Trophoblast cell (in vitro differentiated cells and primary cell): ENCODE results near the gene RALGDS.

ENCODE experiments used
- DNase-seq, 2 donors: peaks; one replicate each; pipeline ENCODE4 v3.0.0-alpha.2; 2016
- H2AFZ ChIP-seq: 2 replicates; pipeline ENCODE4 v1.6.1; 2013; ENCODE audit warnings: low read length, moderate library complexity, mild to moderate bottlenecking; ENCODE audit not compliant: insufficient read depth, poor library complexity
- H2AK5ac ChIP-seq: 2 replicates; pipeline ENCODE4 v1.6.1; 2013; ENCODE audit warnings: mild to moderate bottlenecking, low read length
- H2BK120ac ChIP-seq: 2 replicates; pipeline ENCODE4 v1.6.1; 2013; ENCODE audit warnings: low read length, mild to moderate bottlenecking, moderate library complexity; ENCODE audit not compliant: insufficient read depth, poor library complexity
- H2BK12ac ChIP-seq: 2 replicates; pipeline ENCODE4 v1.6.1; 2013; ENCODE audit warnings: mild to moderate bottlenecking, low read length, moderate library complexity
- H2BK5ac ChIP-seq: 2 replicates; pipeline ENCODE4 v1.6.1; 2013; ENCODE audit warnings: low read length, low read depth, moderate library complexity, mild to moderate bottlenecking; ENCODE audit not compliant: poor library complexity
- H3K14ac ChIP-seq: 2 replicates; pipeline ENCODE4 v1.6.1; 2013; ENCODE audit warnings: mild to moderate bottlenecking, low read length
- H3K18ac ChIP-seq: 2 replicates; pipeline ENCODE4 v1.6.1; 2013; ENCODE audit warnings: mild to moderate bottlenecking, low read length
- H3K23ac ChIP-seq: 2 replicates; pipeline ENCODE4 v1.6.1; 2013; ENCODE audit warnings: low read length
- H3K27ac ChIP-seq: 2 replicates; pipeline ENCODE4 v1.5.1; 2013; ENCODE audit warnings: low read depth, mild to moderate bottlenecking, inconsistent platforms, low read length, moderate library complexity
- H3K27me3 ChIP-seq: 2 replicates; pipeline ENCODE4 v1.6.1; 2013; ENCODE audit warnings: inconsistent platforms, mild to moderate bottlenecking, low read length, moderate library complexity; ENCODE audit not compliant: insufficient read depth
- H3K36me3 ChIP-seq, 2 experiments: 1 replicate in 1 of 2; 2 replicates in 1 of 2; pipeline ENCODE4 v1.6.1; 2013; ENCODE audit warnings: low read length in 2 of 2, mild to moderate bottlenecking in 2 of 2, moderate library complexity in 1 of 2; ENCODE audit not compliant: insufficient read depth in 2 of 2, control insufficient read depth in 1 of 2
- H3K4ac ChIP-seq: 2 replicates; pipeline ENCODE4 v1.6.1; 2013; ENCODE audit warnings: low read depth, mild to moderate bottlenecking, low read length, moderate library complexity
- H3K4me1 ChIP-seq, 2 experiments: 1 replicate in 1 of 2; 2 replicates in 1 of 2; pipeline ENCODE4 v1.6.1; 2013; ENCODE audit warnings: low read length in 2 of 2, mild to moderate bottlenecking in 2 of 2, moderate library complexity in 1 of 2; ENCODE audit not compliant: insufficient read depth in 2 of 2, control insufficient read depth in 1 of 2
- H3K4me2 ChIP-seq: 2 replicates; pipeline ENCODE4 v1.6.1; 2013; ENCODE audit warnings: inconsistent platforms, mild to moderate bottlenecking, low read length, moderate library complexity
- H3K4me3 ChIP-seq: 2 replicates; pipeline ENCODE4 v1.5.1; 2013; ENCODE audit warnings: mild to moderate bottlenecking, low read depth, low read length, inconsistent platforms
- H3K79me1 ChIP-seq: one replicate; pipeline ENCODE4 v1.6.1; 2013; ENCODE audit warnings: low read length
- H3K79me2 ChIP-seq: 2 replicates; pipeline ENCODE4 v1.6.1; 2013; ENCODE audit warnings: low read length, mild to moderate bottlenecking; ENCODE audit not compliant: control insufficient read depth, insufficient read depth, poor library complexity
- H3K9ac ChIP-seq: 2 replicates; pipeline ENCODE4 v1.6.1; 2013; ENCODE audit warnings: mild to moderate bottlenecking, low read length
- H3K9me3 ChIP-seq: 2 replicates; pipeline ENCODE4 v1.6.1; 2013; ENCODE audit warnings: low read depth, mild to moderate bottlenecking, control low read depth, inconsistent platforms, low read length; ENCODE audit not compliant: insufficient read depth
- H4K12ac ChIP-seq: 2 replicates; pipeline ENCODE4 v1.6.1; 2013; ENCODE audit warnings: low read depth, mild to moderate bottlenecking, low read length, moderate library complexity
- H4K8ac ChIP-seq: 2 replicates; pipeline ENCODE4 v1.6.1; 2013; ENCODE audit warnings: low read depth, mild to moderate bottlenecking, low read length, moderate library complexity
- H4K91ac ChIP-seq: one replicate; pipeline ENCODE4 v1.6.1; 2013; ENCODE audit warnings: low read depth, mild to moderate bottlenecking, low read length, moderate library complexity
- WGBS: extraction: QIAGEN DNeasy Blood & Tissue Kit; methylation state at CpG from one replicate; pipeline ENCODE4 v1.1.7; 2013; ENCODE audit warnings: missing lambda C conversion rate; ENCODE audit not compliant: insufficient read length, insufficient coverage; ENCODE audit errors: extremely low coverage; 5-methylcytosine and 5-hydroxymethylcytosine counted together

The RALGDS gene

DNA sequence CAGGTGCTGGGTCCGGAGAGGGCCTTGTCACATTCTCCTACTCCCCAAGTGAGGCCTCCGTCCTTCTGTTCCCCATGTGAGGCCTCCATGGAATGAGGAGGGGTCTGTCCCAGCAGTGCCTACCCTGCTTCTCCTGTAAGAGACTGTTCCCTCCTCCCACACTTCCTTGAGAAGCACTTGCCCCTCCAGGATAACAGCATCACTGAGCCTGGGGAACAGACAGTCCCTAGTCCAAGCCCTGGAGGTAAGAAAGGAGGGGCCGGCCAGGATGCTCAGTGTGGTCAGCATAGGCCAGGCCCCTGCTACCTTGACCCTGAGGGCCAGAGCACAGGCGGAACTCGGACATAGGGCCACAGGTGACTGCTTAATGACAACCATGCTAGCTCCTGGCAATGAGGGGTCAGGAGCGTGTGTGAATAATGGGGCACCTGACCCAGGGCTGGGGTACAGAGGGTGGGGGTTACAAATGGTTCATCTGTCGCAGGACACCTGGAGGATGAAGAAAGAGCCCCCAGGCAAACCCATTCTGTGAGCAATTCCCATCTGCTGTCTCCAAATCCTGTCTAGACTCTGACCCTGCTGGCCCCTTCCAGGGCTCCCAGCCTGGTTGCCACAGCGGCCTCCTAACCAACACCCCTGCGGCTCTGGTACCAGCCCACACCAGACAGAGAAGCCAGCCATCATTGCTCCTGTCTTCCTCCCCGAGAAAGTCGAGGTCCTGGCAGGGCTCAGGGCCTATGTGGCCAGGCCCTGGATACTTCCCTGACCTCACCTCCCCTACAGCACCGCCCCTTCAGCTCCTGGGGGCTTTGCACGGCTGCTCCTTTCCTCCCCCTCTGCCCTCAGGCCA is 20.3 kb downstream of the RALGDS start:
- Histone ChIP-seq H3K79me1 (no peaks in the 10 kb centered on the region), H3K79me2 (no peaks in the 10 kb centered on the region), H4K8ac (no peak overlapping the region)

DNA sequence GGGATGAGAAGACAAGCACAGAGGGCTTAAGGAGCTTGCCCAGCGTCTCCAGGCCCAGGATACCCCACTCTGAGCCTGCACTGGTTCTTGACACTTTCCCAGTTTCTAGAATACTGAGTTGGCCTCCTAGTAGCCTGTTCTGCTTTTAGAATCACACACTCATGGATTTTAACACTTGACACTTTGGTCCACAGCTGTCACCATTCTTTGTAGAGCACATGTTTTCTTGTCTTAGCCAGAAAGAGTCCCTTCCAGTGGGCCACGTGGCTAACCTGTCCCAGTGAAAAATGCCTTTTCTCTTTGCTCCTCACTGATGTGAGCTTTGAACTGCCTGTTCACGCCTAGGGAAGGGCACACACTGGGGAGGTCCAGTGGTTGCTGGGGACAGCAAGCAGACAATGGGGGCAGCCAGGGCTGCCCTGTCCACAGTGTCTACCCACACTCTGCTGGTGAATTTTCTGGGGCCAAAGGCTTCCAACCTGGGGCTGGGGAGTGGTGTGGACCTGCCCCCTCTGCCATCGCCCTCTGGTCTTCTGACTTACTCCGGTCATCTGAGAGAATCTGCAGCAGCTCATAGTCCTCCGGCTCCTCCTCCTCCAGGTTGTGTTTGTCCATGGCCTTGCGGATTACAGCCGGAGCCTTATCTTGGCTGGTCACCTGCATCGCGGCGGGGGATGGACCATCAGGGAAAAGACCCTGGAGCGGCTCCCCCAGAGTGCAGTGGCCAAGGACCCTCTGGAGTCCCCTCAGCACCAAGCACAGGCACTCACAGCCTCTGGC is 21.1 kb downstream of the RALGDS start:
- Histone ChIP-seq H2AFZ (no peak overlapping the region), H3K27ac (no peak overlapping the region), H3K4me1 (no peaks in the 10 kb centered on the region), H3K18ac (no peak overlapping the region), H3K14ac (no peak overlapping the region), H4K8ac (no peak overlapping the region), H3K4me2 (no peak overlapping the region), H2BK120ac (no peak overlapping the region), H3K9me3 (peaks cover 7% of the 10 kb centered on the region), H2BK5ac (no peak overlapping the region), H2AK5ac (no peak overlapping the region), H4K12ac (no peak overlapping the region), H3K79me1 (no peaks in the 10 kb centered on the region), H3K4me3 (no peak overlapping the region), H3K23ac (no peak overlapping the region), H3K27me3 (no peaks in the 10 kb centered on the region), H3K4ac (no peak overlapping the region), H3K36me3 (peaks cover 66 to 68% of the 10 kb centered on the region in 2 experiments), H2BK12ac (no peak overlapping the region), H3K79me2 (no peaks in the 10 kb centered on the region), H3K9ac (no peak overlapping the region), H4K91ac (no peak overlapping the region)
- WGBS, result no CpG with 5 or more reads among the region's 12 CpGs
- DNase-seq, result no peak

More for the DNA sequence above, 20.3 kb downstream of the RALGDS start:
- Histone ChIP-seq H4K91ac (no peak overlapping the region), H3K9ac (no peak overlapping the region), H2AK5ac (no peak overlapping the region), H3K14ac (no peak overlapping the region), H3K4ac (no peak overlapping the region), H3K9me3 (peaks cover 7% of the 10 kb centered on the region), H2BK5ac (no peak overlapping the region), H3K23ac (no peak overlapping the region), H2BK12ac (no peak overlapping the region), H3K4me2 (no peak overlapping the region), H3K4me3 (no peak overlapping the region), H2BK120ac (no peak overlapping the region), H3K18ac (no peak overlapping the region), H2AFZ (no peak overlapping the region), H3K4me1 (no peaks in the 10 kb centered on the region), H4K12ac (no peak overlapping the region), H3K36me3 (peaks cover 72 to 74% of the 10 kb centered on the region in 2 experiments), H3K27me3 (no peaks in the 10 kb centered on the region), H3K27ac (no peak overlapping the region)
- no CpG with 5 or more reads among the region's 13 CpGs for WGBS
- DNase-seq, result no peak

DNA sequence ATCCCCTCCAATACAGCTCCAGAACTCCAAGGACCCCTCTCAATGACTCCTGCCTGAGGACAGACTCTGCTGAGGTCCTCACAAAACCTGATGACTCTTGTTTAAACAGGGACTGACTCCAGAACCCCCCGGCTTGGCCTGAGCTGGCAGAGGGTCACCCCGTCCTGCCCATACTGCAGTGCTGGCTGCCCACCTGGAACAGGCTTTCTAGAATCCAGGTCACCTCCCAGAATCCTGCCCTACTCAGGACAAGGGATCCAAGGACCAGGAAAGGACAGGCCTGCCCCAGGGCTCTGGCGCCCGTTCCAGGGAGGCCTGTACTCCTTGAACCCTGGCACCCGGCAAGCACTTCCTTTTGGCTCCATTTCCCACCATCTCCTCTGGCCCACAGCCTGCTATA is 22.2 kb downstream of the RALGDS start:
- Histone ChIP-seq H4K8ac (no peak overlapping the region), H3K79me1 (no peaks in the 10 kb centered on the region), H2AK5ac (no peak overlapping the region), H2AFZ (no peak overlapping the region), H4K12ac (no peak overlapping the region), H3K36me3 (peaks cover 58 to 62% of the 10 kb centered on the region in 2 experiments), H3K9me3 (peaks cover 7% of the 10 kb centered on the region), H3K4me2 (no peak overlapping the region), H2BK5ac (no peak overlapping the region), H4K91ac (no peak overlapping the region), H3K14ac (no peak overlapping the region), H3K4me3 (no peak overlapping the region), H2BK12ac (no peak overlapping the region), H3K27me3 (no peaks in the 10 kb centered on the region), H3K27ac (no peak overlapping the region), H3K23ac (no peak overlapping the region), H3K79me2 (no peaks in the 10 kb centered on the region), H3K18ac (no peak overlapping the region), H3K9ac (no peak overlapping the region), H2BK120ac (no peak overlapping the region), H3K4ac (no peak overlapping the region), H3K4me1 (no peaks in the 10 kb centered on the region)
- WGBS, result no CpG with 5 or more reads among the region's 5 CpGs
- no peak for DNase-seq

DNA sequence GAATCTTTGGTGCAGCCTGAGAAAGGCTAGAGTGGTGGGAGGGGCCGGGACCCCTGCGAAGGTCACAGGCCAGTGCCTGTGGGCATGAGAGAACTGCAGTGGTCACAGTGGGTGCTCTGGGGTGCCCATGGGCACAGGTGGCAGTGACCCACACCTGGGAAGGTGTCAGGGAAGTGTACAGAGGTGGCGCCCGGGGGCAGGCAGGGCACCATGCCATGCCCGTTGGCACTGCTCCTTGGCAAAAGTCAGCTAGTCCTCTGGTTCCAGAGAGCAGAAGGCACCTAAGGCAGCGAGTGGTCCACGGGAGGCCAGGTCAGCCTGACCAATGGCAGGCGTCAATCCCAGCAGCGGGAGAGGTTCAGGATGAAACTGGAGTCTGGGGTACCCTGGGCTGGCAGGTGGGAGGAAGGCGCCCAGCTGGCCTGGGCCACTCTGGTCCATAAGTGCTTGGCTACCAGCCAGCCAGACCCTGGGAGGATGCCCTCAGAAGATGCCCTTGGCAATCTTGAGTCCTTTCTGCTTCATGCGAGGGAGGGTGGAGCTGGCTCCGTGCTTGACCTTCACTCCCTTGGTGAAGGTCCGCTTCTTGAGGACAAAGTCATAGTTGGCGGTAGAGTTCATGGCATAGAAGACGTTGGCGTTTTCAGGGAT is 22.8 kb downstream of the RALGDS start:
- Histone ChIP-seq H3K4me3 (no peak overlapping the region), H3K79me1 (no peaks in the 10 kb centered on the region), H3K9me3 (peaks cover 7% of the 10 kb centered on the region), H3K4ac (no peak overlapping the region), H4K12ac (no peak overlapping the region), H3K27ac (no peak overlapping the region), H3K4me1 (no peaks in the 10 kb centered on the region), H3K18ac (no peak overlapping the region), H3K14ac (no peak overlapping the region), H3K9ac (no peak overlapping the region), H4K91ac (no peak overlapping the region), H3K4me2 (no peak overlapping the region), H3K27me3 (no peaks in the 10 kb centered on the region), H2AFZ (no peak overlapping the region), H2AK5ac (no peak overlapping the region), H3K79me2 (no peaks in the 10 kb centered on the region), H3K36me3 (peaks cover 52 to 55% of the 10 kb centered on the region in 2 experiments), H3K23ac (no peak overlapping the region), H4K8ac (no peak overlapping the region), H2BK120ac (no peak overlapping the region), H2BK5ac (no peak overlapping the region), H2BK12ac (no peak overlapping the region)
- no peak for DNase-seq
- no CpG with 5 or more reads among the region's 16 CpGs for WGBS
